ENCODE data around the gene KRT83. TPM values are rescaled to one million over a fixed set of nuclear protein-coding genes. Genes with fewer than 3 reads are reported as not detected.

KRT83 gene
- total RNA-seq, 6 experiments from 2014 or later = not detected

DNA sequence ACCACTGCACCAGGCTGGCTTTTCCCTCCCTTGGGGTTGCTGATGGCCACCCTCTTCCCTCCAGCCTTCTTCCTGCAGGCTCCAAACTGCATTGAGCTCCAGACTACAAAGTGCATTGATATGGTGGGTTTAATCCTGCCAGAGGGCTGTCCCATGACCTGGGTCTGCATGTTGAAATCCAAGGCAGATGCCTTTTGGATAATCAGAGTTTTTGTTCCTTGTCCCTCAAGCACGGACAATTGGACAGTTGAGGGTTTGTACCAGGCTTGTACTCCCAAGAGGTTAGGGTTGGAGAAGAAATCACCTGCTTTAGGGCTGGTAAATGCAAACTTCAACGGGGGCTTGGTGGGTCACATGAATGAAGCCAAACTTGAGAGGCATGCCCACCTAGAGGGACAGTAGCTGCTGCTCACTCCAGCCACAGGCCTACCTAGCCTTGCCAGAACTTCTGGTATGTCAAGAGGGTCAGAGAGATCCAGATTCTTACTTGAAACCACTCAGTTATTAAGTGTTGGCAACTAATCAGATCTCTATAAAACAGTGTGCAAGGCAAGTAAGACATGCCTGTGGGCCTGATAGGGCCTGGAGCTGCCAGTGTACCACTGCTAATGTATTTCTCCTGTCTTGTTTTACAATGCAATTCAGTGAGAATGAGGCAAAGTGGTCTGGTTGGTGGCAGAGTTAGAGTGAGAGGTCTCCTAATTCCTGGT lies 21.7 kb upstream of the KRT83 start:
- no peak overlapping the region for H3K27ac Mint-ChIP-seq
- peaks cover 10% of the 10 kb centered on the region for H3K9me3 Mint-ChIP-seq
- H3K4me1 Mint-ChIP-seq (ENCODE audit: low read depth) = no peaks in the 10 kb centered on the region
- peaks cover 68% of the 10 kb centered on the region for H3K27me3 Mint-ChIP-seq (ENCODE audit: insufficient read depth)
- no peaks in the 10 kb centered on the region for H3K36me3 Mint-ChIP-seq (ENCODE audit: low read depth)
- no peak overlapping the region for H3K4me3 Mint-ChIP-seq
- TF ChIP-seq, protein P1, sequence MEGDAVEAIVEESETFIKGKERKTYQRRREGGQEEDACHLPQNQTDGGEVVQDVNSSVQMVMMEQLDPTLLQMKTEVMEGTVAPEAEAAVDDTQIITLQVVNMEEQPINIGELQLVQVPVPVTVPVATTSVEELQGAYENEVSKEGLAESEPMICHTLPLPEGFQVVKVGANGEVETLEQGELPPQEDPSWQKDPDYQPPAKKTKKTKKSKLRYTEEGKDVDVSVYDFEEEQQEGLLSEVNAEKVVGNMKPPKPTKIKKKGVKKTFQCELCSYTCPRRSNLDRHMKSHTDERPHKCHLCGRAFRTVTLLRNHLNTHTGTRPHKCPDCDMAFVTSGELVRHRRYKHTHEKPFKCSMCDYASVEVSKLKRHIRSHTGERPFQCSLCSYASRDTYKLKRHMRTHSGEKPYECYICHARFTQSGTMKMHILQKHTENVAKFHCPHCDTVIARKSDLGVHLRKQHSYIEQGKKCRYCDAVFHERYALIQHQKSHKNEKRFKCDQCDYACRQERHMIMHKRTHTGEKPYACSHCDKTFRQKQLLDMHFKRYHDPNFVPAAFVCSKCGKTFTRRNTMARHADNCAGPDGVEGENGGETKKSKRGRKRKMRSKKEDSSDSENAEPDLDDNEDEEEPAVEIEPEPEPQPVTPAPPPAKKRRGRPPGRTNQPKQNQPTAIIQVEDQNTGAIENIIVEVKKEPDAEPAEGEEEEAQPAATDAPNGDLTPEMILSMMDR (IDR thresholded peaks at IDR 0.05) = no peak
- DNase-seq = no peak

DNA sequence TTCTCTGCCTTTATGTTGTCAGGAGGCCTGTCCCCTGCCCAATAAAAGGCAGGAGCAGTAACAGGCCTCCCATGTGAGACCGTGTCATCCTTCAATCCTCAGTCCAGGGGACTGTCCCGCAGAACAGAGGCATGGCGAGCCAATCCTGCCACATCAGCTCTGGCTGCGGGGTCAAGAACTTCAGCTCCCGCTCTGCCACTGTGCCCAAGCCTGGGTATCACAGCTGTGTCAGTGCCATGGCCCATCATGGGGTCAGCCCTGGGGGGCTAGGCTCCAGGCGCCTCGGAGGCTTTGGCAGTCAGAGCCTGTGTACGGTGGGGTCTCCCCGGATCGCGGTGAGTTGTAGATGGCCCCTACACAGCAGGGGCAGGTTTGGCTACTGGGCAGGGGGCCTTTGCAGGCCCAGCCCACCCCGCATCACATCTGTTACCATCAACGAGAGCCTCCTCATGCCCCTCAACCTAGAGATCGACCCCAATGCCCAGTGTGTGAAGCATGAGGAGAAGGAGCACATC lies 19.9 kb upstream of the KRT83 start:
- H3K36me3 Mint-ChIP-seq (ENCODE audit: low read depth) = no peaks in the 10 kb centered on the region
- H3K27ac Mint-ChIP-seq = no peak overlapping the region

DNA sequence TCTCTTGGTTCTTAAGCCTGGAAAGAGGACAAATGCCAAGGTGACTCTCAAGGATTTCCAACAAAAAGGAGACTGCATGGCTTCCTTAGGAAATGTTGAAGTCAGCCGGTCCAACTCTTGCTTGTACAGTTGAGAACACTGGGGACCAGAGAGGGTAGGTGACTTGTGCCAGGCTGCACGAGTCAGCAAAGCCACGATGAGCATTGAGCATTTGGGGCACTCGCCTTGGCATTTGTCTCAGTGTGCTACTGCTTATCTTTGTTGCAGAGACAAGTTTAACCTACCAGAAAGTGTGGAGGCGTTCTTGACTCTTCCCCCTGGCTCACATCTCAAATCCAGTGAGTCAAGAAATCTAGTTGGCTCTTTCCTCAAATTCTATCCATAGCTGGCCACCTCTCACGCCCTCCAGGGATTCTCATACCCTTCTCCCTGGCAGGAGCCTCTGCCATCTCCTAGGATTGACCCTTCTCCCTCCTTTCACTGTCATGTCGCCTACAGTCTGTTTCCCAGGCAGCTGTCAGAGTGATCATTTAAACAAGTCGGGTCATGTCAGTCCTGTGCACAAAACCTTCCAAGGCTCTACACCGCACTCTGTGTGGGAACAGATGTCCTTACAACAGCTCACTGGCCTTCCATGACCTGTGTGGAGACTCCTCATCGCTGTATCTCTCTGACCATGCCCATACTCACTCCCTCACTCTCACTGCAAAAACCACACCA lies 17.2 kb upstream of the KRT83 start:
- peaks cover 8% of the 10 kb centered on the region; the same call in 1 of the 2 replicates for H3K4me1 Mint-ChIP-seq (ENCODE audit: low read depth)
- no peak for DNase-seq
- no peak overlapping the region for H3K27ac Mint-ChIP-seq
- TF ChIP-seq, protein P1 (IDR thresholded peaks at IDR 0.05) = no peak
- peaks cover 42% of the 10 kb centered on the region for H3K27me3 Mint-ChIP-seq (ENCODE audit: insufficient read depth)
- no peak overlapping the region for H3K4me3 Mint-ChIP-seq
- no peaks in the 10 kb centered on the region for H3K36me3 Mint-ChIP-seq (ENCODE audit: low read depth)
- H3K9me3 Mint-ChIP-seq = peaks cover 7% of the 10 kb centered on the region

More for the DNA sequence above, 19.9 kb upstream of the KRT83 start:
- H3K9me3 Mint-ChIP-seq = peaks cover 10% of the 10 kb centered on the region
- DNase-seq = no peak
- TF ChIP-seq, protein P1 (IDR thresholded peaks at IDR 0.05) = no peak
- H3K4me1 Mint-ChIP-seq (ENCODE audit: low read depth) = peaks cover 8% of the 10 kb centered on the region; the same call in 1 of the 2 replicates
- no peak overlapping the region for H3K4me3 Mint-ChIP-seq
- H3K27me3 Mint-ChIP-seq (ENCODE audit: insufficient read depth) = peaks cover 58% of the 10 kb centered on the region

DNA sequence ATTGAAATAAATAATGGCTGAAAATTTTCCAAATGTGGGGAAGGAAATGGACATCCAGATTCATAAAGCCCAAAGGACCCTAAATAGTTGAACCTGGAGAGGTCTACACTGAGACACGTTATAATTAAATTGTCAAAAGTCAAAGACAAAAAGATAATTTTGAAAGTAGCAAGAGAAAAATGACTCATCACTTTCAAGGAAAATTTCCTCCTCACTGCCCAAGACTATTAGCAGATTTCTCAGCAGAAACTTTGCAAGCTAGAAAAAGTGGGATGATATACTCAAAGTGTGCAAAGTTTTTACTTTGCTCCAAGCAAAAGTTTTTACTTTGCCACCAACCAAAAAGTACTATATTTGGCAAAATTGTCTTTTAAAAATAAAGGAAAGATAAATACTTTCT lies 15.9 kb upstream of the KRT83 start:
- no peak overlapping the region for H3K4me3 Mint-ChIP-seq
- no peaks in the 10 kb centered on the region for H3K36me3 Mint-ChIP-seq (ENCODE audit: low read depth)
- H3K27me3 Mint-ChIP-seq (ENCODE audit: insufficient read depth) = peaks cover 36% of the 10 kb centered on the region
- H3K27ac Mint-ChIP-seq = no peak overlapping the region
- H3K4me1 Mint-ChIP-seq (ENCODE audit: low read depth) = peaks cover 8% of the 10 kb centered on the region; the same call in 1 of the 2 replicates
- TF ChIP-seq, protein P1 (IDR thresholded peaks at IDR 0.05) = no peak
- no peak for DNase-seq
- H3K9me3 Mint-ChIP-seq = peaks cover 4% of the 10 kb centered on the region; the same call in 1 of the 2 replicates

DNA sequence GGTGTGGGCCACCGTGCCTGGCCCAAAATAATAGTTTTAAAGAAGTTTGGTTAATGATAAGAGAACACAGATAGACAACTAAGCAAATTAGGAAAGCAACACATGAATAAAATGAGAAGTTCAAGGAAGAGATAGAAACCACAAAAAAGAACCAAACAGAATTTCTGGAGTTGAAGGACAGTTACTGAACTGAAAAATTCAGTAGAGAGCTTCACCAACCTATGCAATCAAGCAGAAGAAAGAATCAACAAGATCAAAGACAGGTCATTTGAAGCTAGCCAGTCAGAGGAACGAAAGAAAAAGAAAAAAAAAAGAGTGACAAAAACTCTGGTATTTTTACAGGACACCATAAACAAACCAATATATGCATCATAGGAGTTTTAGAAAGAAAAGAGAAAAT lies 15.4 kb upstream of the KRT83 start:
- H3K36me3 Mint-ChIP-seq (ENCODE audit: low read depth) = no peaks in the 10 kb centered on the region
- H3K27ac Mint-ChIP-seq = no peak overlapping the region
- H3K27me3 Mint-ChIP-seq (ENCODE audit: insufficient read depth) = peaks cover 36% of the 10 kb centered on the region
- TF ChIP-seq, protein P1 (IDR thresholded peaks at IDR 0.05) = no peak
- peaks cover 8% of the 10 kb centered on the region; the same call in 1 of the 2 replicates for H3K4me1 Mint-ChIP-seq (ENCODE audit: low read depth)
- H3K9me3 Mint-ChIP-seq = peaks cover 4% of the 10 kb centered on the region; the same call in 1 of the 2 replicates
- H3K4me3 Mint-ChIP-seq = no peak overlapping the region
- no peak for DNase-seq
